Measurements from ENCODE around the gene TMEM154. TPM values are rescaled to one million over a fixed set of nuclear protein-coding genes. Genes with fewer than 3 reads are reported as not detected.

TMEM154 gene
- total RNA-seq, 2 donors from 2014 or later: 1.3 to 1.6 TPM

DNA sequence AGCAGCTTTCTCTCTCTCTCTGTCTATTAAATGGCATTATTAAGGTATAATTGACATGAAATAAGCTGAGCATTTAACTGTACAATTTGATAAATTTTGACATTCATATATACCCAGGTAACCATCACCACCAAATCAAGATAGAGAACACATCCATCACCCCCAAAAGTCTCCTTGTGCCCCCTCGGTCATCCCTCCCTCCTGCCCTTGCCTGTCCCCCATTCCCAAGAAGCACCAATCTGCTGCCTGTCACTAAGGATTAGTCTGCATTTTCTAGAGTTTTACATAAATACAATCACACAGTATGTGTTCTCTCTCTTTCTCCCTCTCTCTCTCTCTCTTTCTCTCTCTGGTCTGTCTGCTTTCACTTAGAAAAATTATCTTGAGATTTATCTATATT, 25.0 kb upstream of the TMEM154 start:
- TF ChIP-seq, protein P1, sequence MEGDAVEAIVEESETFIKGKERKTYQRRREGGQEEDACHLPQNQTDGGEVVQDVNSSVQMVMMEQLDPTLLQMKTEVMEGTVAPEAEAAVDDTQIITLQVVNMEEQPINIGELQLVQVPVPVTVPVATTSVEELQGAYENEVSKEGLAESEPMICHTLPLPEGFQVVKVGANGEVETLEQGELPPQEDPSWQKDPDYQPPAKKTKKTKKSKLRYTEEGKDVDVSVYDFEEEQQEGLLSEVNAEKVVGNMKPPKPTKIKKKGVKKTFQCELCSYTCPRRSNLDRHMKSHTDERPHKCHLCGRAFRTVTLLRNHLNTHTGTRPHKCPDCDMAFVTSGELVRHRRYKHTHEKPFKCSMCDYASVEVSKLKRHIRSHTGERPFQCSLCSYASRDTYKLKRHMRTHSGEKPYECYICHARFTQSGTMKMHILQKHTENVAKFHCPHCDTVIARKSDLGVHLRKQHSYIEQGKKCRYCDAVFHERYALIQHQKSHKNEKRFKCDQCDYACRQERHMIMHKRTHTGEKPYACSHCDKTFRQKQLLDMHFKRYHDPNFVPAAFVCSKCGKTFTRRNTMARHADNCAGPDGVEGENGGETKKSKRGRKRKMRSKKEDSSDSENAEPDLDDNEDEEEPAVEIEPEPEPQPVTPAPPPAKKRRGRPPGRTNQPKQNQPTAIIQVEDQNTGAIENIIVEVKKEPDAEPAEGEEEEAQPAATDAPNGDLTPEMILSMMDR (IDR thresholded peaks at IDR 0.05): no peak

DNA sequence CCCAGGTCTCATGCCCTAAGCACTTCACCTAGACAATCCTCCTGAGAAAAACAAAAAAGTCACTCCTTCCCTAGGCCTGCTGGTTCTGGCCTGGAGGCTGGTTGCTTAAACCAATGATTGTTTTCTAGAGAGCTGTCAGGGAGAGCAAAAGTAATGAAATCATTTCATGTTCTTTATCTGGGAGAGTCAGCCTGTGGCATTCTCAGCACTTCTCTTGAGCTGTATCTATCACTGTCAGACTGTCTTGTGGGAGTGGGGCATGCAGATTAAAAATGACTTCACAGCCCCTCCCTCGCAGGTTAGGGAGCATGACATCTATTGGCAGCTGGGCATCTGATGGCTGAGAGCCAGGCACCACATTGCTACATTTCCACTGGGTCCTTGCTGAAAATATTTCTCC, 20.4 kb upstream of the TMEM154 start:
- H3K4me1 ChIP-seq (ENCODE audit: control insufficient read depth in 1 of 2, low read depth in 2 of 2): no peaks in the 10 kb centered on the region
- H3K27me3 ChIP-seq (replicated peaks; ENCODE audit: insufficient read depth): no peaks in the 10 kb centered on the region
- H3K4me3 ChIP-seq: no peak overlapping the region
- ATAC-seq (ENCODE audit: insufficient number of reproducible peaks, low FRiP score, low read depth) (no peak), DNase-seq (ENCODE audit: low spot score) (no peak)
- TF ChIP-seq, protein P1 (IDR thresholded peaks at IDR 0.05): no peak
- H3K36me3 ChIP-seq: no peaks in the 10 kb centered on the region
- H3K9me3 ChIP-seq: no peaks in the 10 kb centered on the region
- H3K27ac ChIP-seq: no peak overlapping the region

More for the DNA sequence above, 25.0 kb upstream of the TMEM154 start:
- Histone ChIP-seq H3K4me3 (no peak overlapping the region), H3K4me1 (ENCODE audit: control insufficient read depth in 1 of 2, low read depth in 2 of 2) (no peaks in the 10 kb centered on the region), H3K27ac (no peak overlapping the region), H3K9me3 (no peaks in the 10 kb centered on the region), H3K27me3 (replicated peaks; ENCODE audit: insufficient read depth) (no peaks in the 10 kb centered on the region), H3K36me3 (no peaks in the 10 kb centered on the region)
- ATAC-seq (ENCODE audit: insufficient number of reproducible peaks, low FRiP score, low read depth): no peak
- DNase-seq (ENCODE audit: low spot score): no peak

DNA sequence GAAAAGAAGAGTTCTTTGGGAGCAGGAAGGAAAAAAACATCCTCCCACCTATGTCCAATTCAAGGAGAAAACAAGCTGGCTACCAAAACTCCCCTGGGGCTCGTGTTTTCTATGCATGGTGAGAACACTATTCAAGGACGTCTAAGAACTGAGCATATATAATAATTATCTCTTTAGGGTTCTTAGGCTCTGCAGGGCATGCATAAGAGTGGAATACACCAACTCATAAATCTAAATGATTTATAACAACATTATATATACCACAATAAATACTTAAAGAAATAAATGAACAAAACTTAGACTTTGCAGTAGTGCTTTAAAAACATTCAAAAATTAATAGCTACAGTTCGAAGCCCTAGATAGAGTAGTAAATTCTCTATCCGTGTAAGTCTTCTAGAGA, 19.5 kb upstream of the TMEM154 start:
- Histone ChIP-seq H3K4me3 (no peak overlapping the region), H3K9me3 (no peaks in the 10 kb centered on the region), H3K27me3 (replicated peaks; ENCODE audit: insufficient read depth) (no peaks in the 10 kb centered on the region), H3K4me1 (ENCODE audit: control insufficient read depth in 1 of 2, low read depth in 2 of 2) (no peaks in the 10 kb centered on the region), H3K27ac (no peak overlapping the region), H3K36me3 (no peaks in the 10 kb centered on the region)
- DNase-seq (ENCODE audit: low spot score) (no peak), ATAC-seq (ENCODE audit: insufficient number of reproducible peaks, low FRiP score, low read depth) (no peak)
- TF ChIP-seq, protein P1 (IDR thresholded peaks at IDR 0.05): no peak

DNA sequence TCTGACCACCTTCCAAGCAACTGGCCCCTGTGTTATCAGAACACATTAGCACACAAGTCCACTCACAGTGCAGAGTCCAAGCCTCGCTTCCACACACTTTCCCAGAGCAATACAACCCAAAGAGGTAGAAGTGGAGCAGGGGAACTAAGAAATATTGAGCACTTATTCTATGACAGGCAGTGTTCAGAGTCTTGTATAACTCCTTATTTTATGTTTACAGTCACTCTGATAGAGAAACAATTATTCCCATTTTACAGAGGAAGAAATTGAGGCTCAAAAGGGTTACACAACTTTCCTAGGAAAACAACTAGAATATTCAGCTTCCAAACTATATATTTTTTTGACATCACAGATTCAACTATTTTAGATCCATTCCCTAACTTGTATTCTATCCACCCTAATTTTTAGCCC, 18.3 kb upstream of the TMEM154 start:
- no peaks in the 10 kb centered on the region for H3K4me1 ChIP-seq (ENCODE audit: control insufficient read depth in 1 of 2, low read depth in 2 of 2)
- no peak overlapping the region for H3K4me3 ChIP-seq
- H3K36me3 ChIP-seq: no peaks in the 10 kb centered on the region
- H3K27me3 ChIP-seq (replicated peaks; ENCODE audit: insufficient read depth): no peaks in the 10 kb centered on the region
- TF ChIP-seq, protein P1 (IDR thresholded peaks at IDR 0.05): no peak
- no peaks in the 10 kb centered on the region for H3K9me3 ChIP-seq
- no peak overlapping the region for H3K27ac ChIP-seq
- DNase-seq (ENCODE audit: low spot score) (no peak), ATAC-seq (ENCODE audit: insufficient number of reproducible peaks, low FRiP score, low read depth) (no peak)

DNA sequence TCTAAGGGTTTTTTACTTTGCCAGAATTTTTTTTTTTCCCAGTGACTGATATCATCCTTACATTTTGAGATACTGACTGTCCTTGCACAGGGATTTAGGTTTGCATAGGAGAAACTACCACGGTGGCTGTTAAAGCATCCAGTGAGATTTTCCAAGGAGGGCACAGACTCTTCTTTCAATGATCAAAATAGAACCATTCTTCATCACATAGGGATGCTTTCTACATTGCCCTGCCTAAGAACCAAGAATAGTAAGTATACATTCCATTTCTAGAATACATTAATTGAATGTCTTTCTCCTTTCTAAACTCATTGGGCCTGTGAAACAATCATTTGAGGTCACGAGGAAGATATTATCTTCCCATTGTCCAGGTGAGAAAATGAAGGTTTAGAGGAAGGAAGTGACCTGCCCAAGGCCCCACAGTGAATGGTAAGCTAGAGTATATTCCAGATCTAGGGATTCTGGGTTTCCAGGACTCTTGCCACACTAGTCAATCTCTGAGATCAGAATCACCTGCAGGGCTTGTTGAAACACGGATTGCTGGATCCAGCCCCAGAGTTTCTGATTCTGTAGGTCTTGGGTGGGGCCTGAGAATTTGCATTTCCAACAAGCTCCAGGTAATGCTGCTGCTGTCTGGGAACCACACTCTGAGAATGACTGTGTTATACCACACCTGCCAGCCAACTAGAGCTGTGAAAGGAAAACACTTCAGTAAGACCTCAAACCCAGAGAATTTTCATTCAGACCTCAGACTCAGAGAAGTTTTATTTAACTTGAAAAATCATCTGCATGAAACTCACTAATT, 17.7 kb upstream of the TMEM154 start:
- Histone ChIP-seq H3K4me1 (ENCODE audit: control insufficient read depth in 1 of 2, low read depth in 2 of 2) (no peaks in the 10 kb centered on the region), H3K27ac (no peak overlapping the region), H3K9me3 (no peaks in the 10 kb centered on the region), H3K36me3 (no peaks in the 10 kb centered on the region), H3K27me3 (replicated peaks; ENCODE audit: insufficient read depth) (no peaks in the 10 kb centered on the region), H3K4me3 (no peak overlapping the region)
- TF ChIP-seq, protein P1 (IDR thresholded peaks at IDR 0.05): no peak
- DNase-seq (ENCODE audit: low spot score) (no peak), ATAC-seq (ENCODE audit: insufficient number of reproducible peaks, low FRiP score, low read depth) (no peak)

All from thoracic aorta (tissue), 2 donors.